ENCODE data around the gene LRRC1.

- TF ChIP-seq, protein P1, sequence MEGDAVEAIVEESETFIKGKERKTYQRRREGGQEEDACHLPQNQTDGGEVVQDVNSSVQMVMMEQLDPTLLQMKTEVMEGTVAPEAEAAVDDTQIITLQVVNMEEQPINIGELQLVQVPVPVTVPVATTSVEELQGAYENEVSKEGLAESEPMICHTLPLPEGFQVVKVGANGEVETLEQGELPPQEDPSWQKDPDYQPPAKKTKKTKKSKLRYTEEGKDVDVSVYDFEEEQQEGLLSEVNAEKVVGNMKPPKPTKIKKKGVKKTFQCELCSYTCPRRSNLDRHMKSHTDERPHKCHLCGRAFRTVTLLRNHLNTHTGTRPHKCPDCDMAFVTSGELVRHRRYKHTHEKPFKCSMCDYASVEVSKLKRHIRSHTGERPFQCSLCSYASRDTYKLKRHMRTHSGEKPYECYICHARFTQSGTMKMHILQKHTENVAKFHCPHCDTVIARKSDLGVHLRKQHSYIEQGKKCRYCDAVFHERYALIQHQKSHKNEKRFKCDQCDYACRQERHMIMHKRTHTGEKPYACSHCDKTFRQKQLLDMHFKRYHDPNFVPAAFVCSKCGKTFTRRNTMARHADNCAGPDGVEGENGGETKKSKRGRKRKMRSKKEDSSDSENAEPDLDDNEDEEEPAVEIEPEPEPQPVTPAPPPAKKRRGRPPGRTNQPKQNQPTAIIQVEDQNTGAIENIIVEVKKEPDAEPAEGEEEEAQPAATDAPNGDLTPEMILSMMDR (IDR thresholded peaks at IDR 0.05) = no peak
- no peak for TF ChIP-seq EZH2 (IDR thresholded peaks at IDR 0.05; ENCODE audit: borderline replicate concordance, insufficient read depth, low read depth, low read length, poor library complexity, severe bottlenecking)
These were observed 50.7 kb downstream of the LRRC1 start for GRCh38 chr6:53845280-53846195.
